Stimulated activated CD4-positive, alpha-beta T cell treated with anti-CD3 and anti-CD28 coated beads, Interleukin-2, amount 100 ng/mL, for 4 hours (primary cell): ENCODE data around the gene MLXIPL.
"Not testable (repeated sequence)": the region's sequence is repeated elsewhere in the genome, so short reads cannot be mapped to it uniquely, and the experiment has no call there.

Source experiments
- DNase-seq: peaks from one replicate; pipeline ENCODE4 v3.0.0-alpha.2; 2020; ENCODE audit warnings: low read depth

The MLXIPL gene

DNA sequence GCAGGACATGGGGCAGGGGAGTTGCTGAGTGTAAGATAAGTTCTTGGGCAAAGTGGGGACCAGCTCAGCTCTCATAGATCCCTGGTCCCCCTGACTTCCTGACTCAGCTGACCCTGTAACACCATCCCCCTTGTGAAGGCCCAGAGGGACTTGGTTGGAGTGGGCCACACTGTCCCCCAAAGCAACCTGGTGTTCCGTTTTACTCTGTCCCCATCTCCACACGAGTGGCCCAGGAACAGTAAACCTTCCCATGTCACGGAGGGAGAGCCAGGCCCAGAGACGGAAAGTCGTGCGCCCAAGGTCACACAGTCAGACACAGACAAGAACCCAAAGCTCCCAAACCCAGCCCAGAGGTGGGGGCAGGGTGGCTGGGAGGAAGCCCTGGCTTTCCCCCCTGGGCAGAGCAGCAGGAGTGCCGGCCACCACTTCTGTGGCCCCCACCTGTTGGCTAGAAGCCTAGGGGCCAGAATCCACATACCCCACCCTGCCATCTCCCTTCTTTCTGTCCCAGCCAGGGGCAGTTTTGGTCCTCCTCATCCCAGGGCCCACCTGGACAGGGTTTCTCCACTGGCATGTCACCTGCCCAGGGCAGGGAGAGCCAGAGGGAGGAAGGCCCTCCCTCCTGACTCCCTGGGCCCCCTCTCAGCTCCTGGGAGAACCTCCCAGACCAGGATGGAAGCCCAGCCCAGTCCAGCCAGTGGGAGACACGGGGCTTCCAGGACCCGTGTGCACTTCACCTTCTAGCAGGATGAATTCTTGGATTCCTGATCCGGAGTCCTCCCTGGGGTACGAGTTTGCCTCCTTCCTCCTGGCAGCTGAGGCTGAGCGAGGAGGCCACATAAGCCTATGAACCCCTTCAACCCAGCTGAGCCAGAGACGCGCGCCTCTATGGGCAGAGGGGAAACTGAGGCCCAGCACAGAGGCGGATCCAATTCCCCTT lies 22.7 kb upstream of the MLXIPL start:
- no peak for DNase-seq

DNA sequence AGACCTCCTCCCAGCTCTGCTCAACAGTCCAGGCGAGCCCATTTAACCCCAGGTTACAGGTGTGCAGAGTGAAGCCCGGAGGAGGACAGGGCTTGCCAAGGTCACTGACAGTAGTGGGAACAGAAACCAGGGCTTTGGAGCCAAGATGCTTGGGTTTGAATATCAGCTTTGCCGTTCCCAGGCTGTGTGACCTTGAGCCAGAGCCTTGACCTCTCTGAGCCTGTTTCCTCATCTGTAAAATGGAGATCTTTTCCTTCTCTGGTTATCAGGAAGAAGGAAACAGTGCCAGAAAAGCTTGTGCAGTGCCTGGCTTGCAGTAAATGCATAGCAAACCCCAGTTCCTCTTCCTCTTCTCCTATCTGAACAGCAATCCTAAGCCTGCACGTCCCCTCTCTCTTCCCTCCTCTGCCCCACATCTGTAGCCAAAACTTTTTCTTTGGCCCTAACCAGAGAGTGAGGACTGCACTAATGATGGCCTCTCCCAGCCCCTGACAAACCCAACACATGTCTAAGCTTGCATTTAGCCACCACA lies 21.4 kb upstream of the MLXIPL start:
- DNase-seq = no peak

- DNase-seq = no peak
Observed at GRCh38 chr7:73644688-73645286, 20.5 kb upstream of the MLXIPL start.

- no peak for DNase-seq
Observed at GRCh38 chr7:73642834-73643233, 18.5 kb upstream of the MLXIPL start.

DNA sequence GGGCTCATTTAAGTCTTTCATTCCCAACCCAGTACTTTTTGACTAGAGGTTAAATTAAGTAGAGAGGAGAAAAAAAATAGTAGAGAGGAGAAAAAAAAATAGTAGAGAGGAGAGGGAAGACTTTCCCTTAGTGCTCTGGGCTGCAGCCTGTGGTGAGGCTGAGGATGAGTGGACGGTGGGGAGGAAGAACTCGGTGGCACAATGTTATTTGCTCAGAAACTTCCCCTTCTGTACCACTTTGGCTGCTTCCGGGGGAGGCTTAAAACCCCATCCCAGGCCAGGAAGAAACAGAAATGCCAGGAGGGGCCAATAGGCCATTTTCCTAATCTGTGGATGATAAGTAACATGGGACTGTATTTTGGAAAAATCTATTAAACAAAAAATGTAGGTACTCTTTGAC lies 14.6 kb upstream of the MLXIPL start:
- no peak for DNase-seq

DNA sequence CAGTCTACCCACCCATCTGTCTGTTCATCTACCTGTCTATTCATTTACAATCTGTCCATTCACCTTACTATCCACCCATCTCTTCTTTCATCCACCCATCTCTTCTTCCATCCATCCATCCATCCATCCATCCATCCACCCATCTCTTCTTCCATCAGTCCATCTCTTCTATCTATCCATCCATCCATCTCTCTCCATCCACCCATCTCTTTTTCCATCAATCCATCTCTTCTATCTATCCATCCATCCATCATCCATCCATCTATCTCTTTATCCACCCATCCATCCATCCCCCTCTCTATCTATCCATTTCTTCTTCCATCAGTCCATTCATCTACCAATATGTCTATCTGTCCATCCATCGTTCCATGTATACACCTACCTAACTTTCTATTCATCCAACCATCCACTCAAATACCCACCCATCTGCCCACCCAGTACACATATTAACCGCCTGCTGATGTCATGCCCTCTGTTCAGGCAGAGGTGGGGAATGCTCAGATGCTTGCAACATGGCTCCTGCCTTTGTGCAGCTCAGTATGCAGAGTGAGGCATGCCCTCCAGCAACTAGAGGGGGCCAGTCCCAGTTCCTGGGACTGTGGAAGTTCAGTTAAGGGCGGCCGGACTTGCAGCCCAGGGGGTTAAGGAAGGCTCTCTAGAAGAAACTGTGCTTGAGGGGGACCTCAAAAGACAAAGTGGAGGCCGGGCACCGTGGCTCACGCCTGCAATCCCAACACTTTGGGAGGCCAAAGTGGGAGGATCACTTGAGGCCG lies 11.3 kb upstream of the MLXIPL start:
- DNase-seq = no peak

DNA sequence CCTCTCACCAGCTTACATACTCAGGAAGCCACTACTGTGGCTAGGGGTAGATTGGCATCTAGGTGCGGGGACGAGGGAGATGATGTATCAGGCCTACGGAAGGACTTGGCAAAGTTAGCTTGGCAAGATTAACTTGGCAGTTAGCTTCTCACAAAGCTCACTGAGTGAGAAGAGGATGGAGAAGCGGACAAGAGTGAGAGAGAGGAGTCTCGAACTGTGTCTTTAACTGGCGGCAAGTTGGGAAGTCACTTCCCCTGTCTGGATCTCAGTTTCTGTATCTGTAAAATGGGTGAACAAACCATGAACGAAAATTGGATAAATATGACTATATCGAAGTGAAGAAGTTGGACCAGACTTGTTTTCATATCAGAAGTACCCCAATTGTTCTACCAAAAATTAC lies 9.5 kb upstream of the MLXIPL start:
- DNase-seq = no peak

DNA sequence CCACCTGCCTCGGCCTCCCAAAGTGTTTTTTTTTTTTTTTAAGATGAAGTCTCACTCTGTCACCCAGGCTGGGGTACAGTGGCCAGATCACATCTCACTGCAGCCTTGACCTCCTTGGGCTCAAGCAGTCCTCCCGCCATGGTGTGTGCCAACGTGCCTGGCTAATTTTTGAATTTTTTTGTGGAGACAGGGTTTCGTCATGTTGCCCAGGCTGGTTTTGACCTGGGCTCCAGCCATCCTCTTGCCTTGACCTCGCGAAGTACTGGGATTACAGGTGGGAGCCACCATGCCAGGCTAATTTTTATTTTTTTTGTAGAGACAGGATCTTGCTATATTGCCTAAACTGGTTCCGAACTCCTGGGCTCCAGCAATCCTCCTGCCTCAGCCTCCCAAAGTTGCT lies 9.0 kb upstream of the MLXIPL start:
- DNase-seq = no peak

- DNase-seq = no peak
Observed at GRCh38 chr7:73631558-73631957, 7.2 kb upstream of the MLXIPL start.

- no peak for DNase-seq
Observed at GRCh38 chr7:73628504-73628903, 4.2 kb upstream of the MLXIPL start.

DNA sequence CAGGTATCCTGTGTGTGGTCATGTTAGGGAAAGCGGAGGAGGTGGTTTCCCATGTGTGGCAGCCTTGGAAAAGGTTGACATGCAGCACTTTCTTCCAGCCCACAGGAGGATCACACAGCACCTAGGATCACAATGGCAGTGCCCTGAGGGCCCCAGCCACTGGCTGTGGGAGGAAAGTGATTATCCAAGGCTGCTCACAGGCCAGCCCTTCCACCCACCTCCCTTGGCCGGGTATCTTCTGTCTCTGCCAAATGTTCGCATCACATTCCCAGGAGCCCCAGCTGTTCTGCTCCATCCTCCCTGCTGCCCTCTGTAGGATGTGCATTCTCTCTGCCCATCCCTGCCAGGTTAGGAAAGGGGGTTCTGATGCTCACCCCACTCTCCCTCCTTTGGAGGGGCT lies 2.5 kb upstream of the MLXIPL start:
- DNase-seq = no peak

- DNase-seq = no peak
Observed at GRCh38 chr7:73625276-73625675, 954 bp upstream of the MLXIPL start.

GRCh38 chr7:73624669-73625001 lies 313 bp upstream of the MLXIPL start:
- no peak for DNase-seq

- DNase-seq = no peak
Observed at GRCh38 chr7:73622909-73623797, 1.2 kb downstream of the MLXIPL start.

GRCh38 chr7:73622527-73622908 lies 1.8 kb downstream of the MLXIPL start:
- DNase-seq = no peak

DNA sequence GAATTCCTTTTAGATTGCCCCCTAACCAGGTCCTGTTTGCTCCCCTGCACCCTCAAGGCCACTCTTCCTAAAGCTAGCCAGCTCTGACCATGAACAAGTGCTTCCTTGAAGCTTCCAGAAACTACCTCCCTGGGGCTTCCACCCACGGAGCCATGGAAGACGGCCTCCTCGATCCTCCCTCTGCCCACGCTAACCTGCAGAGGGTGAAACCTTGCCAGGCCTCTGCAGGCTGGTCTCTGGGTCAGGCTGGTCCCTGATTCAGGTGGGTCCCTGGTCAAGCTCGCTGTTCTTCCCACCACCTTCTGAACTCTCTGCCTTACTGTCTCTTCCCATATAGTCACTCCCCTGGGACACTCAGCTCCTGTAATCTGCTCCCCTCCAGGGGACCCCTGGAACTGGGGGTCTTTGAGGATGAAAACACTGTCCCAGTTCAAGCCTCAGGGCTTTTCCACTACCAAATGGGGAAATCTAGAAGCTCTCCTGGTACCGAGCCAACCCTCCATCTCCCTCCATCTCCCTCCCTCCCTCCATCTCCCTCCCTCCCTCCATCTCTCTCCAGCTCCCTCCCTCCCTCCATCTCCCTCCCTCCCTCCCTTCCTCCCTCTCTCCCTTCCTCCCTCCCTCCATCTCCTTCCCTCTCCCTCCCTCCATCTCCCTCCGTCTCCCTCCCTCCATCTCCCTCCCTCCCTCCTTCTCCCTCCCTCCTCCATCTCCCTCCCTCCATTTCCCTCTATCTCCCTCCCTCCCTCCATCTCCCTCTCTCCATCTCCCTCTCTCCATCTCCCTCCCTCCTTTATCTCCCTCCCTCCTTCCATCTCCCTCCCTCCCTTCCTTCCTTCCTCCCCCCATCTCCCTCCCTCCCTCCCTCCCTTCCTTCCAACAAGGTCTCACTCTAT lies 2.9 kb downstream of the MLXIPL start:
- DNase-seq = no peak

GRCh38 chr7:73619394-73619793 lies 4.9 kb downstream of the MLXIPL start:
- not testable (repeated sequence) for DNase-seq

GRCh38 chr7:73618538-73618937 lies 5.8 kb downstream of the MLXIPL start:
- DNase-seq = no peak

DNA sequence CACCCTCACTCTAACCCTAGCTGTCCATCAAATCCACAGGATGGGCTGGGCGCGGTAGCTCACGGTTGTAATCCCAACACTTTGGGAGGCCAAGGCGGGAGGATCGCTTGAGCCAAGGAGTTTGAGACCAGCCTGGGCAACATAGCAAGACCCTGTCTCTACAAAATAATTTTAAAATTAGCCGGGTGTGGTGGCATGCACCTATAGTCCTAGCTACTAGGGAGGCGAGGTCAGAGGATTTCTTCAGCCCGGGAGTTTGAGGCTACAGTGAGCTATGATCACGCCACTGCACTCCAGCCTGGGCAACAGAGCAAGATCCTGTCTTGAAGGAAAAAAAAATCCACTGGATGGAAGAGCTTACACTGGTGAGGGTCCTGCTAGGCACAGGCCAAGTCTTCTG lies 6.8 kb downstream of the MLXIPL start:
- DNase-seq = not testable (repeated sequence)

DNA sequence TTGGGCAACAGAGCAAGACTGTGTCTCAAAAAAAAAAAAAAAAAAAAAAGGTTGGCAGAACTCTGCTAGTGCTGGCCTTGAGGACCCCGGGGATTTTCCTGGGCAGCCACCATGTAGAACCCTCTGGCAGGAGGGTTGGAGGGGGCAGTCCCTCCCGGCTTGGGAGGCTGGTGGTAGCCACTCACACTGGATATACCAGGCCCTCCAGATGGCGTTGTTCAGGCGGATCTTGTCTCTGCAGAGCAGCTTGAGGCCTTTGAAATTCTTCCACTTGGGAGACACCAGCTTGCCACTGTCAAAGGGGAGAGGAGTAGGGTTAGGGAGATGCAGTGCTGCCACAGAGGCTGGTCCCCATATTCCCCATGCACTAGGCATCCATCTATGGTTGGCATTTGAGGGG lies 8.4 kb downstream of the MLXIPL start:
- no peak for DNase-seq

DNA sequence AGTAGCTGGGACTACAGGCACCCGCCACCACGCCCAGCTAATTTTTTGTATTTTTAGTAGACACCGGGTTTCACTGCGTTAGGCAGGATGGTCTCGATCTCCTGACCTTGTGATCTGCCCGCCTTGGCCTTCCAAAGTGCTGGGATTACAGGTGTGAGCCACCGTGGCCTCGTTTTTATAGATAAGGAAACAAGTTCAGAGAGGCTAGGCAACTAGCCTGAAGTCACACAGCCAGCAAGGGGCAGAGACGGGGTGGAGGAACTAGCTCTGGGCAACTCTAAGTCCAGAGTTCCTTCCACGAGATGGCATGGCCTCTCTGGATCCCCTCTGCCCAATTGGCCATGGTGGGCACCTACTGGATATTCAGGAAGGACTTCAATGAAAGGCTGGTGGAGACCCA lies 9.4 kb downstream of the MLXIPL start:
- not testable (repeated sequence) for DNase-seq
